IMR-90 (cell line): ENCODE measurements around the gene SREK1IP1.
A peak's percentile ranks its signal among the peaks of the same experiment; 100 is the strongest.

Experiments used
- POLR2A ChIP-seq: IDR thresholded peaks from 2 replicates; pipeline ENCODE4 v1.6.1; 2012; ENCODE audit warnings: mild to moderate bottlenecking, low read depth, low read length
- TF ChIP-seq, protein P1 (sequence below): conservative IDR thresholded peaks from 2 replicates; pipeline ENCODE4 v1.5.1; 2012; ENCODE audit warnings: mild to moderate bottlenecking, low read depth, low read length, improper control_type of control experiment

DNA sequence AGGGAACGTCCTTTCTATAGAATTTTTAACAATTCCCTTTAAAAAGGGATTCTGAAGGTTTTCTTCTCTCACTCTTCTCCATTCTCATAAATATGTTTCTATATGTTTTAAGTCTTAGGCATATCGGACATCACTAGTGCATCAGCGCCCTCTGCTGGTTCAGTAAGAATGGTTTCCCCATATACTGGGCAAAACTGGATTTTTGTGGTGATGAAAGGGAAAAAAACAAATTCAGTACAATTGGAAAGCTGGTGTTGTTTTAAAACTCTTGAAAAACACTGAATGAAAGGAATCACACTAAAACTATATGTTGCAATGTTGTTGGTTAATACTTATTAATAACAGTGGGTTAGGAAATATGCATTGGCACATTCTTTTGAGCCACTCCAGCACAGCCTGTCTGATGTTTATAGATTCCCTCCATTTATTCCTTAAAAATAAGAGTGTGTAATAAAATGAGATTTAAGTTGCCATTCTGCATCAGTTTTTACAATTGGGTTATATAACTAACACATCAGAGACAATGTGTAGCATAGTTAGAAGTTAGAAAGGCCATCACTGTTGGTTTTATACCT, 16.0 kb upstream of the SREK1IP1 start:
- TF ChIP-seq, protein P1, sequence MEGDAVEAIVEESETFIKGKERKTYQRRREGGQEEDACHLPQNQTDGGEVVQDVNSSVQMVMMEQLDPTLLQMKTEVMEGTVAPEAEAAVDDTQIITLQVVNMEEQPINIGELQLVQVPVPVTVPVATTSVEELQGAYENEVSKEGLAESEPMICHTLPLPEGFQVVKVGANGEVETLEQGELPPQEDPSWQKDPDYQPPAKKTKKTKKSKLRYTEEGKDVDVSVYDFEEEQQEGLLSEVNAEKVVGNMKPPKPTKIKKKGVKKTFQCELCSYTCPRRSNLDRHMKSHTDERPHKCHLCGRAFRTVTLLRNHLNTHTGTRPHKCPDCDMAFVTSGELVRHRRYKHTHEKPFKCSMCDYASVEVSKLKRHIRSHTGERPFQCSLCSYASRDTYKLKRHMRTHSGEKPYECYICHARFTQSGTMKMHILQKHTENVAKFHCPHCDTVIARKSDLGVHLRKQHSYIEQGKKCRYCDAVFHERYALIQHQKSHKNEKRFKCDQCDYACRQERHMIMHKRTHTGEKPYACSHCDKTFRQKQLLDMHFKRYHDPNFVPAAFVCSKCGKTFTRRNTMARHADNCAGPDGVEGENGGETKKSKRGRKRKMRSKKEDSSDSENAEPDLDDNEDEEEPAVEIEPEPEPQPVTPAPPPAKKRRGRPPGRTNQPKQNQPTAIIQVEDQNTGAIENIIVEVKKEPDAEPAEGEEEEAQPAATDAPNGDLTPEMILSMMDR = peak; percentile 84
- no peak for TF ChIP-seq POLR2A
